GM12891 (cell line): Measurements from ENCODE around the gene GARS1.

Experiments
- POLR2A ChIP-seq: IDR thresholded peaks from 2 replicates; pipeline ENCODE4 v1.6.1; 2011; ENCODE audit warnings: low read depth, low read length, control low read depth
- TAF1 ChIP-seq: IDR thresholded peaks from 2 replicates; pipeline ENCODE4 v1.6.1; 2011; ENCODE audit warnings: low read depth, low read length, control low read depth

GRCh38 chr7:30553546-30553945, 41.1 kb upstream of the GARS1 start:
- TF ChIP-seq POLR2A = no peak
- TF ChIP-seq TAF1 = no peak
